ENCODE data around the gene GSG1L.
"Not testable (repeated sequence)": the region's sequence is repeated elsewhere in the genome, so short reads cannot be mapped to it uniquely, and the experiment has no call there.

The GSG1L gene

GRCh38 chr16:27950206-27950887, 113.2 kb downstream of the GSG1L start:
- DNase-seq (ENCODE audit: low read depth), result no peak

- DNase-seq (ENCODE audit: low read depth), result no peak
Observed at GRCh38 chr16:27947696-27948095, 115.8 kb downstream of the GSG1L start.

GRCh38 chr16:27945233-27945973, 118.1 kb downstream of the GSG1L start:
- DNase-seq (ENCODE audit: low read depth), result no peak

- DNase-seq (ENCODE audit: low read depth), result no peak
Observed at GRCh38 chr16:27943766-27944165, 119.7 kb downstream of the GSG1L start.

- DNase-seq (ENCODE audit: low read depth), result not testable (repeated sequence)
Observed at GRCh38 chr16:27942071-27942470, 121.4 kb downstream of the GSG1L start.

- no peak for DNase-seq (ENCODE audit: low read depth)
Observed at GRCh38 chr16:27935076-27935475, 128.4 kb downstream of the GSG1L start.

- no peak for DNase-seq (ENCODE audit: low read depth)
Observed at GRCh38 chr16:27932542-27933135, 130.9 kb downstream of the GSG1L start.

- no peak for DNase-seq (ENCODE audit: low read depth)
Observed at GRCh38 chr16:27929818-27930217, 133.7 kb downstream of the GSG1L start.

- DNase-seq (ENCODE audit: low read depth), result no peak
Observed at GRCh38 chr16:27928542-27928941, 135.0 kb downstream of the GSG1L start.

- DNase-seq (ENCODE audit: low read depth), result no peak
Observed at GRCh38 chr16:27927266-27927901, 136.1 kb downstream of the GSG1L start.

- no peak for DNase-seq (ENCODE audit: low read depth)
Observed at GRCh38 chr16:27925612-27926011, 137.9 kb downstream of the GSG1L start.

- DNase-seq (ENCODE audit: low read depth), result no peak
Observed at GRCh38 chr16:27924411-27925118, 138.9 kb downstream of the GSG1L start.

- DNase-seq (ENCODE audit: low read depth), result no peak
Observed at GRCh38 chr16:27923751-27924150, 139.8 kb downstream of the GSG1L start.

- no peak for DNase-seq (ENCODE audit: low read depth)
Observed at GRCh38 chr16:27922433-27922832, 141.1 kb downstream of the GSG1L start.

- no peak for DNase-seq (ENCODE audit: low read depth)
Observed at GRCh38 chr16:27921134-27921533, 142.4 kb downstream of the GSG1L start.

GRCh38 chr16:27920391-27920891, 143.1 kb downstream of the GSG1L start:
- DNase-seq (ENCODE audit: low read depth), result no peak

- DNase-seq (ENCODE audit: low read depth), result no peak
Observed at GRCh38 chr16:27918755-27919154, 144.8 kb downstream of the GSG1L start.

GRCh38 chr16:27917949-27918348, 145.6 kb downstream of the GSG1L start:
- no peak for DNase-seq (ENCODE audit: low read depth)

GRCh38 chr16:27911486-27911885, 152.0 kb downstream of the GSG1L start:
- no peak for DNase-seq (ENCODE audit: low read depth)

- no peak for DNase-seq (ENCODE audit: low read depth)
Observed at GRCh38 chr16:27907457-27907972, 156.0 kb downstream of the GSG1L start.

GRCh38 chr16:27906883-27907282, 156.6 kb downstream of the GSG1L start:
- DNase-seq (ENCODE audit: low read depth), result no peak
